H9 (cell line): ENCODE measurements around the gene OTOF. TPM values are rescaled to one million over a fixed set of nuclear protein-coding genes. Genes with fewer than 3 reads are reported as not detected.

Experiments used
- DNase-seq: peaks from one replicate; pipeline ENCODE4 v3.0.0-alpha.2; 2017
- H2AFZ ChIP-seq: one replicate; pipeline ENCODE4 v1.6.1; 2013; ENCODE audit warnings: mild to moderate bottlenecking, low read length, control low read depth, moderate library complexity
- H2AK5ac ChIP-seq: 2 replicates; pipeline ENCODE4 v1.6.1; 2013; ENCODE audit warnings: low read length, control low read depth, mixed read lengths; ENCODE audit not compliant: insufficient read length
- H2BK120ac ChIP-seq: one replicate; pipeline ENCODE4 v1.6.1; 2013; ENCODE audit warnings: low read depth, mild to moderate bottlenecking, low read length, control low read depth, inconsistent platforms; ENCODE audit not compliant: poor library complexity, severe bottlenecking
- H2BK12ac ChIP-seq: 2 replicates; pipeline ENCODE4 v1.6.1; 2013; ENCODE audit warnings: low read length, control low read depth, mixed read lengths, low read depth; ENCODE audit not compliant: insufficient read length
- H2BK15ac ChIP-seq: 2 replicates; pipeline ENCODE4 v1.6.1; 2013; ENCODE audit warnings: low read depth, low read length, control low read depth
- H2BK20ac ChIP-seq: one replicate; pipeline ENCODE4 v1.6.1; 2013; ENCODE audit warnings: low read depth, mild to moderate bottlenecking, low read length, control low read depth, inconsistent platforms; ENCODE audit not compliant: poor library complexity, severe bottlenecking
- H2BK5ac ChIP-seq: 2 replicates; pipeline ENCODE4 v1.6.1; 2013; ENCODE audit warnings: low read length, control low read depth, mixed read lengths; ENCODE audit not compliant: insufficient read length
- H3K14ac ChIP-seq: 2 replicates; pipeline ENCODE4 v1.6.1; 2013; ENCODE audit warnings: low read length, control low read depth; ENCODE audit not compliant: insufficient read depth
- H3K18ac ChIP-seq: 2 replicates; pipeline ENCODE4 v1.6.1; 2013; ENCODE audit warnings: low read depth, mild to moderate bottlenecking, mixed read lengths, low read length, control low read depth; ENCODE audit not compliant: insufficient read length
- H3K23ac ChIP-seq: 2 replicates; pipeline ENCODE4 v1.6.1; 2013; ENCODE audit warnings: low read length, control low read depth, mixed read lengths, low read depth; ENCODE audit not compliant: insufficient read length
- H3K23me2 ChIP-seq: 2 replicates; pipeline ENCODE4 v1.6.1; 2013; ENCODE audit warnings: low read depth, mild to moderate bottlenecking, mixed read lengths, low read length, control low read depth; ENCODE audit not compliant: insufficient read length, poor library complexity, severe bottlenecking
- H3K27ac ChIP-seq: 2 replicates; pipeline ENCODE4 v1.5.1; 2013; ENCODE audit warnings: low read length, control low read depth, mixed read lengths, low read depth; ENCODE audit not compliant: insufficient read length
- H3K27me3 ChIP-seq: 2 replicates; pipeline ENCODE4 v1.6.1; 2013; ENCODE audit warnings: low read length, control low read depth, inconsistent platforms; ENCODE audit not compliant: insufficient read depth
- H3K4ac ChIP-seq: 2 replicates; pipeline ENCODE4 v1.6.1; 2013; ENCODE audit warnings: low read depth, mild to moderate bottlenecking, control low read depth, inconsistent platforms, low read length, moderate library complexity
- H3K4me1 ChIP-seq: 2 replicates; pipeline ENCODE4 v1.6.1; 2013; ENCODE audit warnings: low read length, control low read depth, inconsistent platforms; ENCODE audit not compliant: insufficient read depth
- H3K4me2 ChIP-seq: 2 replicates; pipeline ENCODE4 v1.6.1; 2013; ENCODE audit warnings: low read length, control low read depth, mixed read lengths; ENCODE audit not compliant: insufficient read length, insufficient read depth
- H3K56ac ChIP-seq: 2 replicates; pipeline ENCODE4 v1.6.1; 2013; ENCODE audit warnings: low read depth, mild to moderate bottlenecking, mixed read lengths, low read length, control low read depth; ENCODE audit not compliant: insufficient read length
- H3K79me1 ChIP-seq: 2 replicates; pipeline ENCODE4 v1.6.1; 2013; ENCODE audit warnings: low read depth, mild to moderate bottlenecking, moderate library complexity, low read length, control low read depth, inconsistent platforms; ENCODE audit not compliant: insufficient read depth, poor library complexity, severe bottlenecking
- H3K79me2 ChIP-seq: 2 replicates; pipeline ENCODE4 v1.6.1; 2013; ENCODE audit warnings: low read length, control low read depth, inconsistent platforms; ENCODE audit not compliant: insufficient read depth
- H3K9ac ChIP-seq: 2 replicates; pipeline ENCODE4 v1.6.1; 2013; ENCODE audit warnings: low read length, control low read depth, mixed read lengths; ENCODE audit not compliant: insufficient read length; ENCODE audit errors: extremely low read depth
- H3K9me3 ChIP-seq: one replicate; pipeline ENCODE4 v1.6.1; 2013; ENCODE audit warnings: low read depth, low read length, inconsistent platforms; ENCODE audit not compliant: control insufficient read depth
- H3T11ph ChIP-seq: one replicate; pipeline ENCODE4 v1.6.1; 2013; ENCODE audit warnings: mild to moderate bottlenecking, low read length, control low read depth, inconsistent platforms
- H4K20me1 ChIP-seq: one replicate; pipeline ENCODE4 v1.6.1; 2013; ENCODE audit not compliant: control insufficient read depth, insufficient read length, insufficient read depth
- H4K5ac ChIP-seq: 2 replicates; pipeline ENCODE4 v1.6.1; 2013; ENCODE audit warnings: low read depth, mild to moderate bottlenecking, mixed read lengths, low read length, control low read depth; ENCODE audit not compliant: insufficient read length
- H4K8ac ChIP-seq: replicated peaks from 2 replicates; pipeline ENCODE4 v1.6.1; 2013; ENCODE audit warnings: low read length, control low read depth, mixed read lengths, low read depth; ENCODE audit not compliant: insufficient read length
- H4K91ac ChIP-seq: 2 replicates; pipeline ENCODE4 v1.6.1; 2013; ENCODE audit warnings: low read depth, mild to moderate bottlenecking, moderate library complexity, mixed read lengths, low read length, control low read depth; ENCODE audit not compliant: insufficient read length
- H3K27ac Mint-ChIP-seq, 3 experiments: 2 replicates in 2 of 3; 3 replicates in 1 of 3; pipeline ENCODE4 v1.8.0; 2020 to 2021; ENCODE audit warnings: mixed read lengths in 3 of 3, mild to moderate bottlenecking in 1 of 3, moderate library complexity in 1 of 3
- H3K27me3 Mint-ChIP-seq: 2 replicates; pipeline ENCODE4 v1.8.0; 2021; ENCODE audit warnings: low read depth, mild to moderate bottlenecking, moderate library complexity, mixed read lengths
- H3K36me3 Mint-ChIP-seq, 3 experiments: 2 replicates in 2 of 3; 3 replicates in 1 of 3; pipeline ENCODE4 v1.8.0; 2020 to 2021; ENCODE audit warnings: low read depth in 3 of 3, mixed read lengths in 3 of 3; ENCODE audit not compliant: insufficient read depth in 1 of 3
- H3K4me1 Mint-ChIP-seq, 2 experiments: 2 replicates each; pipeline ENCODE4 v1.8.0; 2020; ENCODE audit warnings: mixed read lengths in 2 of 2
- H3K4me3 Mint-ChIP-seq, 2 experiments: 2 replicates in 1 of 2; 3 replicates in 1 of 2; pipeline ENCODE4 v1.8.0; 2020 to 2021; ENCODE audit warnings: mild to moderate bottlenecking in 2 of 2, mixed read lengths in 2 of 2, moderate library complexity in 1 of 2
- H3K9me3 Mint-ChIP-seq, 2 experiments: 2 replicates in 1 of 2; 3 replicates in 1 of 2; pipeline ENCODE4 v1.8.0; 2020; ENCODE audit warnings: mild to moderate bottlenecking in 2 of 2, mixed read lengths in 2 of 2, moderate library complexity in 1 of 2
- CTCF ChIP-seq: fragments of 200-600 bp; sonication (generic); conservative IDR thresholded peaks from 3 replicates; pipeline ENCODE4 v1.8.0; 2021; ENCODE audit warnings: antibody characterized with exemption, mild to moderate bottlenecking
- WGBS: extraction: QIAGEN DNeasy Blood & Tissue Kit; methylation state at CpG from one replicate; pipeline ENCODE4 v1.1.7; 2013; ENCODE audit warnings: missing lambda C conversion rate, low lambda C conversion rate, mixed read lengths; ENCODE audit not compliant: insufficient read length; ENCODE audit errors: extremely low coverage; 5-methylcytosine and 5-hydroxymethylcytosine counted together
- total RNA-seq: library from RNA; stranded (reverse); gene quantifications from 2 replicates; pipeline ENCODE4 v1.2.1, GENCODE V29; 2021

Gene OTOF
- total RNA-seq, 1 experiment from 2014 or later = 0.35 TPM

- Histone ChIP-seq H3K23me2 (no peaks in the 10 kb centered on the region), H3K27me3 (0 out of 2 replicates have a peak, but pooled peaks cover 1% of the 10 kb centered on the region), H2BK20ac (no peak overlapping the region), H3K4me1 (peaks cover 2% of the 10 kb centered on the region; the same call in 1 of the 2 replicates), H2BK15ac (no peak overlapping the region), H3K9ac (no peak overlapping the region), H3K18ac (peak overlapping the region; percentile 38), H3K56ac (no peak overlapping the region), H3K4me2 (no peak overlapping the region), H4K91ac (no peak overlapping the region), H3K27ac (no peak overlapping the region), H4K20me1 (no peaks in the 10 kb centered on the region), H4K5ac (no peak overlapping the region), H3K4ac (no peak overlapping the region), H2AFZ (no peak overlapping the region), H2BK5ac (no peak overlapping the region), H2AK5ac (no peak overlapping the region), H2BK120ac (no peak overlapping the region), H3K79me1 (no peaks in the 10 kb centered on the region), H3K79me2 (no peaks in the 10 kb centered on the region), H3T11ph (no peak overlapping the region), H3K14ac (no peak overlapping the region), H2BK12ac (no peak overlapping the region), H4K8ac (no peak overlapping the region), H3K23ac (no peak overlapping the region), H3K9me3 (no peaks in the 10 kb centered on the region)
- H3K27ac Mint-ChIP-seq = peak overlapping the region in 2 of 3 experiments; percentile 85 to 90; a peak in 4 of 7 replicates
- H3K9me3 Mint-ChIP-seq = no peaks in the 10 kb centered on the region
- H3K4me1 Mint-ChIP-seq = peaks cover 21 to 30% of the 10 kb centered on the region in 2 experiments
- no peak for TF ChIP-seq CTCF
- DNase-seq = peak; percentile 52
- peaks cover 2% of the 10 kb centered on the region; the same call in 1 of the 2 replicates for H3K27me3 Mint-ChIP-seq
- no peaks in the 10 kb centered on the region for H3K36me3 Mint-ChIP-seq
- H3K4me3 Mint-ChIP-seq = no peak overlapping the region
- no CpG with 5 or more reads among the region's 8 CpGs for WGBS
These were observed 17.9 kb upstream of the OTOF start for GRCh38 chr2:26495705-26496297.
